Left colon (tissue), 2 donors: ENCODE data around the gene ETFA. TPM values are rescaled to one million over a fixed set of nuclear protein-coding genes. Genes with fewer than 3 reads are reported as not detected.
A peak's percentile ranks its signal among the peaks of the same experiment; 100 is the strongest.
"Not testable (repeated sequence)": the region's sequence is repeated elsewhere in the genome, so short reads cannot be mapped to it uniquely, and the experiment has no call there.

Experiments
- ATAC-seq: fragments of 200-7000 bp; cut with Tn5 transposase; one replicate; pipeline ENCODE4 v1.9.1; 2020; ENCODE audit warnings: mild to moderate bottlenecking, moderate library complexity
- DNase-seq, 2 donors: peaks; one replicate each; pipeline ENCODE4 v3.0.0-alpha.2; 2020
- intact Hi-C, 2 donors: fragments of 100-400 bp; cut with DNase I in 1 of 2; cut with micrococcal nuclease in 1 of 2; formaldehyde crosslinking; loops; one replicate each; pipeline versions ENCODE4 v1.11.2 to v1.14.0; 2022; cut with DNase I, micrococcal nuclease
- total RNA-seq, 2 donors: library from RNA; stranded (reverse); fragmentation: NEBNext Ultra II Directional; extraction: Animal tissue kit (Norgen Biotek cat#: 25700); gene quantifications; one replicate each; pipeline ENCODE4 v1.2.1, GENCODE V29; 2021
- donor health status: DM: no; HTN: no; CAD: no.
- donor health status: DM: yes; HTN: yes; CAD: no.

The ETFA gene
- total RNA-seq, 2 donors from 2014 or later: 271 to 289 TPM

GRCh38 chr15:76296849-76297248 is 14.4 kb downstream of the ETFA start:
- DNase-seq: no peak
- intact Hi-C loops: no loop called here
- ATAC-seq: no peak

- DNase-seq, intact Hi-C loops, ATAC-seq: not testable (repeated sequence)
These were observed 16.8 kb downstream of the ETFA start for GRCh38 chr15:76294463-76294862.

GRCh38 chr15:76293361-76293760 is 17.9 kb downstream of the ETFA start:
- no peak for ATAC-seq
- DNase-seq: no peak
- intact Hi-C loops: no loop called here

DNA sequence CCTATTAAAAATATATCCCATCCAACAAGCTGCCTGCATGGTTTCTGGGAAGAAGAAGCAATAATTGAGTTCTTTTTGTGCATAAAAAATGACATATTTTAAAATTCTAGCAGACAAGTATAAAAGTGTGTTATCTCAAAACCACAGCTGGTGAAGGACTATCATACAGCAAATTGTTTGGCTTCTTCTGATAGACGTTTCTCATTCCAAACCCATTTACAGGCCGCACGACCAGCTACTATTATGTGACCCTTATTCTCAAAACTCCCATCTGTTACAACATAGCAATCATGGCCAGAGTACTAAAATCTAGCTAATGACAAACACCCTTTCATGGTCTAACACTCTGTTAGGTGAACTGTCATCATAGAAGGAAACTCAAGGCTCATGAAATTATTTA is 21.7 kb downstream of the ETFA start:
- DNase-seq (no peak), ATAC-seq (no peak)
- intact Hi-C loops: no loop called here

DNA sequence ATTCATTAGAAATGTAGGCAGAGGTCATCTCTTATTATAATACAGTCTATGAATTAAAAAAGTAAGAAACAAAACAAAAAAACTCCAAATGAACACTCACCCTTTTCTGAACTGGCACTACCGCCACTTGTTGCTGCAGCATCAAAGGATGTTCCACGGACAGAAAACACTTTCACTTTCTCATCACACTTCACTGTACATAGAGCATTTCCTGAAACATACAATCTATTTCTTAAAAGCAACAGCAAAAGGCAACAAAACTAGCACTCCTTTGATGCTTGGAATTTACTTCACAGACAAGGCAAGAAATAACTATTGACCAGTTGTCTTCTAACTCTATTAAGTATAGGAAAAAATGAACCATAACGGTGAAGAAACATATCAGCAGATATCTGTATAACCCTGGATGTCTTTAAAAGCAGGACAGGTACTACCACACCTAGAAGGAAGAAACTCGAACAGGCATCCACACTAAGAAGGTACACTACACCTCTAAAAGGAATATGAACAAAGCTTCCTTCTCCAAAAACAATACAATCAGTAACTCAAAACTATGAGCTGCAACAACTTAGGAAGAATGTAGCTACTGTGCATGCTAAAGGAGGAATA is 24.9 kb downstream of the ETFA start:
- intact Hi-C loops: no loop called here
- DNase-seq: no peak
- ATAC-seq: peak; percentile 90

DNA sequence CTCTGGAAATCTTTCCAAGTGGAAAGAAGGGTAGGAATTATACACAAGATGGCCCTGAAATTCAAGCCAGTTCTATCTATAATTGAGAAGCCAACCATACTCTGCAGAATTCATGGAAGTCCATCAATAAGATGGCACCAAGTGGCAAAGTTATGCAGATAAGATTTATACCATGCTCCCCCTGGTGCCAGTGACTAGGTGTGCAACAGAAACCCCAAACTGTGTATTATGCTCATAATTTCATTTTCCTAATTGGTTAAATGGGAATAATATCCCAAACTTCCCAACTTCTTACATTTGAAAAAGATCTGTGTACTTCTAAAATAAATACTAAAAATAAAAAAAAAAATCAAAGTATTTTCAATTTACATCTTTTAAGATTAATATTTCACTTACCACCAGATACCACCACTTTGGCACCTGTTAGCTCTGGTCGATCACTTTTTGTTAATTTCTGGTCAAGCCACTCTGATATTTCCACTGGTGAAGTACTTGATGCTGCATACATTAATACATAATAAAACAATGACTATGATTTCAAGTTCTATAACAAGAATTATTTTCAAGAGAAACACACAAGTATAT is 25.9 kb downstream of the ETFA start:
- ATAC-seq (peak; percentile 57), DNase-seq (no peak)
- intact Hi-C loops: no loop called here

- ATAC-seq (no peak), DNase-seq (no peak)
- intact Hi-C loops: no loop called here
These were observed 28.8 kb downstream of the ETFA start for GRCh38 chr15:76282465-76282864.

DNA sequence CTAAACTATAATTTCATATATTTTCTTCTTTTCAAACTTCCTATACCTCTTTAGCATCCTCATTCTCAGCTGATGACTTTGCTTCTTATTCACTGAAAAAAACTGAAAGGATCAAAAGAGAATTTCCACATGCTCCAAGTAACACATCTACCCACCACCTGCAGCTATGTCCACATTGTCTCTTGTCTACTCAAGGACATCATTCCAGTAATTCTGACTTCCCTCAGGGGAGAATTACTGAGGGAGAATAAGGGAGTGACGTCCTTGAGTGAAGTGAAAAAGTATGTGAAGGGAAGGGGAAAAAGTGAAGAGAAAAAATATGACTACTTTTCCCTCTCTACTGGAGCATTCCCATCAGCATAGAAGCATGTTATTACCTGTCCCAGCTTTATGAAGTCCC is 32.6 kb downstream of the ETFA start:
- intact Hi-C loops: no loop called here
- ATAC-seq (no peak), DNase-seq (no peak)

DNA sequence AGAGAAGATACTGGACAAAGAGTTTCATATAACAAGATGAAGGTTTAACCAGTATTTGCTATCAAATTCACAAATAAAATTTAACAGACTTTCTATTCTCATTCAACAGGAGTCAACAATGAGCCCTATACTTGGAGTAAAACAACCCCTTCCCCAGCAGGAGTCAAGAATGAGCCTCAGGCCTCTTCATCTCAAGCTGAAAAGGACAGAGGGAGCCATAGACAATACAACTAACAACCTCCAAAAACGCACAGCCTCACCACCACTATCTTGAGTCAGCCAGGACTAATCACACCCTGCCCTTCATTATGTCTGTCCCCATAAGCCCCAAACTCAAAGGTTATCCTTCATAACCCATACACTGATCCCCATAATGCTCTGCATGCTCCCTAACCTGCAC is 36.4 kb downstream of the ETFA start:
- DNase-seq (no peak), ATAC-seq (no peak)
- intact Hi-C loops: no loop called here

DNA sequence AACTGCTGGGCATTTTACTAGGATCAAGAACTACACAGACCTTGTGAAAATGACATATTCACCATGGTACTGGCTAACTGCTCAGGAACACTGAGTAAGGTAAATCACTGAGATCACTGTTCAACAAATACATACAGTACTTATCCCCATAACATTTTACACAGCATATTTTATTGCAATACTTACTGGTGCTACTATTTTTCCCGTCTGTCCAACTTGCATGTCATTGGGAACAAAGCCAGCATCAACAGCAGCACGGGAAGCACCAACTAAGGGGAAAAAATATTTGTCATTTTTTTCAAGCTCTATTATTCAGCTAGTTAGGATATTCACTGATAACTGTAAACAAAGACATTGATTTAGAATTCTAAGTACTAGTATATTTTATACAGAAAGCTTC is 37.0 kb downstream of the ETFA start:
- ATAC-seq (no peak), DNase-seq (no peak)
- intact Hi-C loops: no loop called here

DNA sequence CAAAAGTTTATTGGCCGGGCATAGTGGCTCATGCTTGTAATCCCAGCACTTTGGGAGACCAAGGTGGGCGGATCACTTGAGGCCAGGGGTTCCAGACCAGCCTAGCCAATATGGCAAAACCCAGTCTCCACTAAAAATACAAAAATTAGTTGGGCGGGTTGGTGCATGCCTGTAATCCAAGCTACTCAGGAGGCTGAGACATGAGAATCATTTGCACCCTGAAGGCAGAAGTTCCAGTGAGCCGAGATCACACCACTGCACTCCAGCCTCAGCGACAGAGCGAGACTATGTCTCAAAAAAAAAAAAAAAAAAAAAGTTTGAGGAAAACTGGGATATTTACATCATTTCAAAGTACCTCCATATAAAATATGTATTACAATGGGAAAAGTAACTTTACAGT is 40.4 kb downstream of the ETFA start:
- intact Hi-C loops: no loop called here
- no peak for DNase-seq
- ATAC-seq: no peak

DNA sequence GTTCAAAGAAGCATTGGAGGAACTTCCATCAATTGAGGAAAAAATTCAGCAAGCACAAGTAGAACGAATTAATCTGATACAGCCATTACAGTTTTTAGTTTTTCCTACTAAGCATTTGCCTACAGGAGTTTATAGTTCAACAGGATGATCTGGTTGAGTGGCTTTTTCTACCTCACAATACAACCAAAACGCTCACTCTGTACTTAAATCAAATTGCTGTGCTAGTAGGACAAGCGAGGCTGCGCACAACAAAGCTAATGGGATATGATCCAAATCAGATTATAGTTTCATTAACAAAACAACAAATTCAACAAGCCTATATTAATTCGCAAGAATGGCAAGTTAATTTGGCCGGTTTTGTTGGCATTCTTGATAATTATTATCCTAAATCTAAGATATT is 44.2 kb downstream of the ETFA start:
- ATAC-seq (no peak), DNase-seq (no peak)
- intact Hi-C loops: no loop called here

- DNase-seq, intact Hi-C loops, ATAC-seq: not testable (repeated sequence)
These were observed 45.5 kb downstream of the ETFA start for GRCh38 chr15:76265769-76266168.

- intact Hi-C loops: no loop called here
- ATAC-seq: no peak
These were observed 50.9 kb downstream of the ETFA start for GRCh38 chr15:76260246-76260938.

DNA sequence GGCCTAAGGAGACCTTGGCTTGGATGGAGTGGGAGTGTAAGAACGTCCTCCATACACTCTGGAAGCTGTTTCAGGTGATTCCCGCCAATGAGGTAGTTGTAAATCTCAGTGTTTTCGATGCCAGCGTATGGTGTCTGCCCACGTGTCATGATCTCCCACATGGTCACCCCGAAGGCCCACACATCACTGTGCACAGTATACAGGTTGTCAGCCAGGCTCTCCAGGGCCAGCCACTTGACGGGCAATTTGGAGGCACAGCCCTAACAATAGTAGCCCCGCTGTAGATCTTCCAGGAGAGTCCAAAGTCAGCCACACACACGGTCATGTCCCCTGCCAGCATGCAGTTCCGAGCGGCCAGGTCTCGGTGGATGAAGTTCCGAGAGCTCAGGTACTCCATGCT is 51.9 kb downstream of the ETFA start:
- no peak for ATAC-seq
- no peak for DNase-seq

More at GRCh38 chr15:76260246-76260938, 50.9 kb downstream of the ETFA start:
- no peak for DNase-seq

DNA sequence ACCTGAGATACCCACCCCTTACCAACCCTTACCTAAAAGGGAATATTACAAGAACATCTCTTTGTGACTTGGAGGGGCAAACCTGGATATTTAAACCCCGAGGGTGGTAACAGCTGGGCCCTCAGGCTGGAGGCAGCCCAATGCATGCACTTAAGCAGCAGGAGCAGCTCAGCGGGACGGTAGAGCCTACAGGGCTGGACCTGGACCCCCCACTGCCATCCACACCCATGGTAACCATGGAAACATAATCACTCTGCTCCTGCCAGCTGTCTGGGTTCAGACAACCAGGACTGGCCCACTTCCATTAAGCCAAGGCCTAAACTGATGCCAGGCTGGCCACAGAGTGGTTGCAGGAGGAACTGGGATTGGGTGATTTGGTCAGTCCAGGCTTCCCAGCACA is 52.8 kb downstream of the ETFA start:
- intact Hi-C loops: no loop called here
- DNase-seq (no peak), ATAC-seq (no peak)

More for the DNA sequence above, 51.9 kb downstream of the ETFA start:
- intact Hi-C loops: no loop called here

- DNase-seq: no peak
- no peak for ATAC-seq
- intact Hi-C loops: no loop called here
These were observed 57.4 kb downstream of the ETFA start for GRCh38 chr15:76253691-76254473.

GRCh38 chr15:76252249-76252648 is 59.0 kb downstream of the ETFA start:
- DNase-seq: no peak
- no peak for ATAC-seq
- intact Hi-C loops: no loop called here

DNA sequence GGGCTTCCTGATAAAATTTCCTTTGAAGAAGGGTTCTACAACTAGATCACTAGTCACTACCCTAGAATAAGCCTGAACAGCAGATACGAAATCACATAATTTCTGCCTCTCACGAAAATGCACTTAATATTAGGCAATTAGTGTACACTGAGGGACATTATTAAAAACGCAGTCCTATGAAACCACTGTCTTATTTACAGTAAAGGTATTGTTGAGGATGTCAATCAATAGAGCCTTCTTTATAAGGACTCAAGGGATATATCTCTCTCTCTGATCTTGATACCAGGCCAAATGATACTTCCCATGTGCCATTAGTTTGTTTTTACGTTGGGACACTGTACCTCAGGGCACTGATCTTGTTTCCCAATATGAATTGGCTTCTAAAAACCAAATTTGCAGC is 59.6 kb downstream of the ETFA start:
- no peak for ATAC-seq
- no peak for DNase-seq
- intact Hi-C loops: no loop called here
